Activated B cell treated with CpG ODN at 0.5 μM for 24 hours (primary cell): ENCODE measurements around the gene GMEB2. TPM values are rescaled to one million over a fixed set of nuclear protein-coding genes. Genes with fewer than 3 reads are reported as not detected.
"Not testable (repeated sequence)": the region's sequence is repeated elsewhere in the genome, so short reads cannot be mapped to it uniquely, and the experiment has no call there.

Source experiments
- ATAC-seq: fragments of 200-7000 bp; cut with Tn5 transposase; one replicate; pipeline ENCODE4 v1.10.0; 2021; ENCODE audit warnings: low read depth, mild to moderate bottlenecking, moderate library complexity
- CTCF ChIA-PET: fragments of 350-600 bp; sonication (Branson Sonifier 250); formaldehyde crosslinking; loops from one replicate; lab custom pipeline; 2021; ENCODE audit warnings: antibody characterized with exemption; lab: Charles Lee
- POLR2A ChIA-PET: fragments of 350-600 bp; sonication (Branson Sonifier 250); formaldehyde crosslinking; loops from one replicate; lab custom pipeline; 2021; ENCODE audit warnings: antibody characterized with exemption; lab: Charles Lee
- DNase-seq: peaks from one replicate; pipeline ENCODE4 v3.0.0; 2022
- H3K27ac Mint-ChIP-seq: one replicate; pipeline ENCODE4 v1.8.0; 2020; ENCODE audit warnings: mixed read lengths
- H3K27me3 Mint-ChIP-seq: one replicate; pipeline ENCODE4 v1.8.0; 2021; ENCODE audit warnings: mixed read lengths
- H3K36me3 Mint-ChIP-seq: one replicate; pipeline ENCODE4 v1.8.0; 2021; ENCODE audit warnings: low read depth, mixed read lengths
- H3K4me1 Mint-ChIP-seq: one replicate; pipeline ENCODE4 v1.8.0; 2021; ENCODE audit warnings: mixed read lengths
- H3K4me3 Mint-ChIP-seq: one replicate; pipeline ENCODE4 v1.8.0; 2020; ENCODE audit warnings: mild to moderate bottlenecking, mixed read lengths
- H3K9me3 Mint-ChIP-seq: one replicate; pipeline ENCODE4 v1.8.0; 2020; ENCODE audit warnings: mixed read lengths
- intact Hi-C: fragments of 100-400 bp; cut with micrococcal nuclease; formaldehyde crosslinking; loops from one replicate; pipeline ENCODE4 v1.15.1; 2024
- total RNA-seq: library from RNA; stranded (reverse); gene quantifications from 2 replicates; pipeline ENCODE4 v1.2.3, GENCODE V29; 2022
- TF ChIP-seq, protein P1 (sequence below): fragments of 200-600 bp; IDR thresholded peaks from one replicate; pipeline ENCODE4 v1.8.0; 2022; ENCODE audit warnings: antibody characterized with exemption, mild to moderate bottlenecking

The GMEB2 gene
- total RNA-seq, 1 donor from 2014 or later: 16.9 TPM

DNA sequence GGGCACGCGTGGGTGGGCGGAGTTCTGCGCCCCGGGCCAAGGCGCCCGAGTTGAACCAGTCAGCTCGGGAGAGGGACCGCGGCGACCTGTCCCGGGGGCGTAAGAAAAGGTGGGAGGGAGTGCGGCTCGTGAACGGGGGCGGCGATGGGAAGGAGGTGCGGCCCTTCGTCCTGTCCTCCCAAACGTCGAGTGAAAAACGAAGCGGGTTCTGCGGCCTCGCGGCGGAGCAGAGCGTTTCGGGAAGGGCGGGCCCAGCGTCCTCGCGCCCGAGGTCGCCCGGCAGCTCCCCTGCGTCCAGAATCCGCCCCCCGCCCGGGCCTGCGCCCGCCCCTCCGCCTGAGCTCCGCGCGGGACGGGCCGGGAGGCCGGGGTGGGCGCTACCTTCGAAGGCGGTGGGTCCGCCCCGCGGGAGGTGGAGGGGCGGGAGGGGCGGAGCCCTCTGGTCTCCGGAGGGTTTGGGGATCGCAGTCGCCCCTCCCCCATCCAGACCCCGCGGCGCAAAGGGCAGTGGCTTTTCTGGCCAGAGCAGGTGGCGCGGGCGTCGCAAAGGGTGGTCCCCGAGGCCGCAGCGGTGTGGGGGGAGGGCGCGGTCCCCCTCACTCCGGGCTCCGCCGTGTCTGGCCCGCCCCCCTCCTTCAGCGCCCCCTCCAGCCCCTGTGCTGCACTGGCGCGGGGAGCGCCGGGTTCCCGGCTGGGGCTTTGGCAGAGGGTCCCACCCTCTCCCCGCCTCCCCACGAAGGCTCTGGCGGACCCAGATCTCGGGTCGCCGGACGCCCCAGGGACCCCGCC is 25.5 kb upstream of the GMEB2 start:
- intact Hi-C loops: loop anchor here (10.0 kb wide), 1 partner anchor 82 kb away; the partner anchor contains the start of genes LIME1 and SLC2A4RG
- H3K4me1 Mint-ChIP-seq: peaks cover 15% of the 10 kb centered on the region
- no peaks in the 10 kb centered on the region for H3K36me3 Mint-ChIP-seq
- no peak overlapping the region for H3K27ac Mint-ChIP-seq
- CTCF ChIA-PET: no interaction called here
- DNase-seq (no peak), ATAC-seq (peak; percentile 35)
- POLR2A ChIA-PET: interaction anchor here (1.1 to 2.0 kb wide), 2 partner anchors 10 to 25 kb away, joined by 4 to 7 read pairs; partner anchors contain the start of gene GMEB2
- peaks cover 6% of the 10 kb centered on the region for H3K27me3 Mint-ChIP-seq
- no peaks in the 10 kb centered on the region for H3K9me3 Mint-ChIP-seq
- H3K4me3 Mint-ChIP-seq: peak overlapping the region; percentile 52
- TF ChIP-seq, protein P1, sequence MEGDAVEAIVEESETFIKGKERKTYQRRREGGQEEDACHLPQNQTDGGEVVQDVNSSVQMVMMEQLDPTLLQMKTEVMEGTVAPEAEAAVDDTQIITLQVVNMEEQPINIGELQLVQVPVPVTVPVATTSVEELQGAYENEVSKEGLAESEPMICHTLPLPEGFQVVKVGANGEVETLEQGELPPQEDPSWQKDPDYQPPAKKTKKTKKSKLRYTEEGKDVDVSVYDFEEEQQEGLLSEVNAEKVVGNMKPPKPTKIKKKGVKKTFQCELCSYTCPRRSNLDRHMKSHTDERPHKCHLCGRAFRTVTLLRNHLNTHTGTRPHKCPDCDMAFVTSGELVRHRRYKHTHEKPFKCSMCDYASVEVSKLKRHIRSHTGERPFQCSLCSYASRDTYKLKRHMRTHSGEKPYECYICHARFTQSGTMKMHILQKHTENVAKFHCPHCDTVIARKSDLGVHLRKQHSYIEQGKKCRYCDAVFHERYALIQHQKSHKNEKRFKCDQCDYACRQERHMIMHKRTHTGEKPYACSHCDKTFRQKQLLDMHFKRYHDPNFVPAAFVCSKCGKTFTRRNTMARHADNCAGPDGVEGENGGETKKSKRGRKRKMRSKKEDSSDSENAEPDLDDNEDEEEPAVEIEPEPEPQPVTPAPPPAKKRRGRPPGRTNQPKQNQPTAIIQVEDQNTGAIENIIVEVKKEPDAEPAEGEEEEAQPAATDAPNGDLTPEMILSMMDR: no peak

DNA sequence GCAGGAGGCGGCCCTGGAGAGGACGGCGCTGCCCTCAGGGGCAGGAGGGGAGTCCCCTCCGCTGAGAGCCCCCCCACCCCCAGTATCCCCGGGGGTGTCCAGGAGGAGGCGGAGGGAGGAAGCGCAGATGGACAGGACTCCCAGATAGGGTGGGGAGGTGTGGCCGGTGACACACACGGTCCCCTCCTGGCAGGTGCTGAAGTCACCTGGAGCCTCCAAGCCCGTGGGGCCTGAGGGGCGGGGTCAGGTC is 25.0 kb upstream of the GMEB2 start:
- no peak overlapping the region for H3K27ac Mint-ChIP-seq
- TF ChIP-seq, protein P1: no peak
- ChIA-PET POLR2A (interaction anchor here (1.1 kb wide), 1 partner anchor 10 kb away, joined by 4 read pairs; no protein-coding TSS in a partner anchor), CTCF (no interaction called here)
- ATAC-seq (no peak), DNase-seq (no peak)
- intact Hi-C loops: loop anchor here (10.0 kb wide), 1 partner anchor 83 kb away; the partner anchor contains the start of genes LIME1 and SLC2A4RG
- no peaks in the 10 kb centered on the region for H3K36me3 Mint-ChIP-seq
- H3K9me3 Mint-ChIP-seq: no peaks in the 10 kb centered on the region
- peaks cover 6% of the 10 kb centered on the region for H3K27me3 Mint-ChIP-seq
- peaks cover 15% of the 10 kb centered on the region for H3K4me1 Mint-ChIP-seq
- peak overlapping the region; percentile 68 for H3K4me3 Mint-ChIP-seq

DNA sequence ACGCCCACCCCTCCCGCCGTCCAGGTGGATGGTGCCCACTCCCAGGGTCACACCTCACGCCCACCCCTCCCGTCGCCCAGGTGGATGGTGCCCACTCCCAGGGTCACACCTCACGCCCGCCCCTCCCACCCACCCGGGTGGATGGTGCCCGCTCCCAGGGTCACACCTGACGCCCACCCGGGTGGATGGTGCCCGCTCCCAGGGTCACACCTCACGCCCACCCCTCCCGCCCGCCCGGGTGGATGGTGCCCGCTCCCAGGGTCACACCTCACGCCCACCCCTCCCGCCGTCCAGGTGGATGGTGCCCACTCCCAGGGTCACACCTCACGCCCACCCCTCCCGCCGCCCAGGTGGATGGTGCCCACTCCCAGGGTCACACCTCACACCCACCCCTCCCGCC is 23.6 kb upstream of the GMEB2 start:
- H3K4me3 Mint-ChIP-seq, H3K27me3 Mint-ChIP-seq, POLR2A ChIA-PET, H3K27ac Mint-ChIP-seq, H3K36me3 Mint-ChIP-seq, ATAC-seq, H3K9me3 Mint-ChIP-seq, DNase-seq, CTCF ChIA-PET: not testable (repeated sequence)
- intact Hi-C loops: loop anchor here (10.0 kb wide), 1 partner anchor 84 kb away; the partner anchor contains the start of genes LIME1 and SLC2A4RG
- H3K4me1 Mint-ChIP-seq: peaks cover 15% of the 10 kb centered on the region

DNA sequence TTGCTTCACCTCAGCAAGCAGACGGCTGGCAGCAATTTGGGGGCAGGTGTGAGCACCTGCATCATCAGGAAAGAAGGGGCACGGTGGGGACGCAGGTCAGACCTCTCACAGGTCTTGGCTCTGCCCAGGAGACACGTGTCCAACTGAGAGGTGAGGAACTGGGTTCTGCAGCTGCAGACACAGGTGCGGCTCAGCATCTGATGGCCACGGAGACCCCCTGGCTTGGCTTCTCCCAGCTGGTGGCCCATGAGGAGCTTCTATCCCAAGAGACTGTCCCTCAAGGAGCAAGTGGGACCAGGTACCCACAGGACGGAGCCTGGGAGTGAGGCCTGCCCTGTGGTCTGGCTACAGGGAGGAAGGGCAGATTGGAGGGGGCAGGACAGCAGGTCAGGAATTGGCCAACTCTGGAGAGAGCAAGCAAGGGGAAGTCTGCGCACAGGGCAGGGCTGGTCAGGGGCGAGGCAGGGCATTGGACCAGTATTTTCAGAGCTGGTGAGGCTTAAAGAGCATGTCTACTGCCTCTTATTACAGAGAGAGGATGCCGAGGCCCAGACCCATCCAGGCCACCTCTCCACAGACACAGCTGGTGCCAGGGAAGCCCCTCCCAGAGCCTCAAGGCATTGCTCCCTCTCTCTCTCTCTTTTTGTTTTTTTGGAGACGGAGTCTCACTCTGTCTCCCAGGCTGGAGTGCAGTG is 22.1 kb upstream of the GMEB2 start:
- CTCF ChIA-PET: no interaction called here
- H3K36me3 Mint-ChIP-seq: no peaks in the 10 kb centered on the region
- TF ChIP-seq, protein P1: no peak
- ATAC-seq (no peak), DNase-seq (no peak)
- intact Hi-C loops: no loop called here
- POLR2A ChIA-PET: no interaction called here
- H3K27ac Mint-ChIP-seq: no peak overlapping the region
- peaks cover 13% of the 10 kb centered on the region for H3K4me1 Mint-ChIP-seq
- H3K4me3 Mint-ChIP-seq: no peak overlapping the region
- H3K27me3 Mint-ChIP-seq: peaks cover 3% of the 10 kb centered on the region
- no peaks in the 10 kb centered on the region for H3K9me3 Mint-ChIP-seq

DNA sequence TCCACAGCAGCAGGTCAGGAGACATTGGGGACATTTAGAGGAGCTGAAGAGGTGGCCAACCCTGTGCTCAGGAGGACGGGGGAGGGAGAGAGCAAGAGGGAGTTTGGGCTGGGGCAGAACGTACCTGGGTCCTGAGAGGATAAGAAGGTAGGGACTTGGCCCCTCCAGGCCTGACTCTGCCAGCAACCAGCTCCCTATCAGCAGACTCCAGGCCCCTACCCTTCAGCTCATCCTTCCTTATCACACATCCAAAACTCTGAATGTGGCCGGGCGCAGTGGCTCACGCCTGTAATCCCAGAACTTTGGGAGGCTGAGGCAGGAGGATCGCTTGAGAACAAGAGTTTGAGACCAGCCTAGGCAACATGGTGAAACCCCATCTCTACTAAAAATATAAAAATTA is 21.3 kb upstream of the GMEB2 start:
- DNase-seq: no peak
- H3K4me1 Mint-ChIP-seq: peaks cover 9% of the 10 kb centered on the region
- H3K9me3 Mint-ChIP-seq: no peaks in the 10 kb centered on the region
- no peak for ATAC-seq
- H3K36me3 Mint-ChIP-seq: no peaks in the 10 kb centered on the region
- ChIA-PET POLR2A (interaction anchor here (0.6 kb wide), 1 partner anchor 128 kb away, joined by 3 read pairs; no protein-coding TSS in a partner anchor), CTCF (no interaction called here)
- intact Hi-C loops: no loop called here
- TF ChIP-seq, protein P1: no peak
- H3K27me3 Mint-ChIP-seq: peaks cover 3% of the 10 kb centered on the region
- H3K27ac Mint-ChIP-seq: no peak overlapping the region
- H3K4me3 Mint-ChIP-seq: no peak overlapping the region
